Measurements from ENCODE around the gene SNX2.

Gene SNX2

GRCh38 chr5:122839731-122840130 is 64.9 kb downstream of the SNX2 start:
- TF ChIP-seq, protein P1, sequence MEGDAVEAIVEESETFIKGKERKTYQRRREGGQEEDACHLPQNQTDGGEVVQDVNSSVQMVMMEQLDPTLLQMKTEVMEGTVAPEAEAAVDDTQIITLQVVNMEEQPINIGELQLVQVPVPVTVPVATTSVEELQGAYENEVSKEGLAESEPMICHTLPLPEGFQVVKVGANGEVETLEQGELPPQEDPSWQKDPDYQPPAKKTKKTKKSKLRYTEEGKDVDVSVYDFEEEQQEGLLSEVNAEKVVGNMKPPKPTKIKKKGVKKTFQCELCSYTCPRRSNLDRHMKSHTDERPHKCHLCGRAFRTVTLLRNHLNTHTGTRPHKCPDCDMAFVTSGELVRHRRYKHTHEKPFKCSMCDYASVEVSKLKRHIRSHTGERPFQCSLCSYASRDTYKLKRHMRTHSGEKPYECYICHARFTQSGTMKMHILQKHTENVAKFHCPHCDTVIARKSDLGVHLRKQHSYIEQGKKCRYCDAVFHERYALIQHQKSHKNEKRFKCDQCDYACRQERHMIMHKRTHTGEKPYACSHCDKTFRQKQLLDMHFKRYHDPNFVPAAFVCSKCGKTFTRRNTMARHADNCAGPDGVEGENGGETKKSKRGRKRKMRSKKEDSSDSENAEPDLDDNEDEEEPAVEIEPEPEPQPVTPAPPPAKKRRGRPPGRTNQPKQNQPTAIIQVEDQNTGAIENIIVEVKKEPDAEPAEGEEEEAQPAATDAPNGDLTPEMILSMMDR (IDR thresholded peaks at IDR 0.05; ENCODE audit: extremely low read depth, missing control alignments): no peak
- no peak for DNase-seq (ENCODE audit: low spot score)

DNA sequence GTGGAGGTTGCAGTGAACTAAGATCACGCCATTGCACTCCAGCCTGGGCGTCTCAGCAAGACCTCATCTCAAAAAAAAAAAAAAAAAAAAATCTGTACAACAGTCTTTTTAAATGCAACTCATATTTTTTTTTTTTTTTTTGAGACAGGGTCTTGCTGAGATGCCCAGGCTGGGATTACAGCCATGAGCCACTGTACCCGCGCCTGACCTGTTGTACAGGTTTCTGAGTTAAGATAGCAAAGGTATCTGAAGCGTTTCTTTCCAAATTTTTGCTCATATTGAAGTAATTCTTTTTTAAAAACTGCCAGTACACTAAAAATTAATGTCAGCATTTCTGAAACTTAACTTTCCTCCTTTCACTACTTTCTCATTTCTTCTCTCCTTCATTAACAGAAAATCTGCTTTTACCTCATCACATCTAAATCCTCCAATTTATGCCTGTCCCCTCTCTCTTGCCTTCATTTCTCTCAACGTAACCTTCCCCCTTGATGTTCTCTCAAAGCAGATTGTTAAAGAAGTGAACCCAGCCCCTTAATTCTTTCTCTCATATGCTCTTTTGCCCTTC is 67.2 kb downstream of the SNX2 start:
- DNase-seq (ENCODE audit: low spot score): no peak
- TF ChIP-seq, protein P1 (IDR thresholded peaks at IDR 0.05; ENCODE audit: extremely low read depth, missing control alignments): no peak

DNA sequence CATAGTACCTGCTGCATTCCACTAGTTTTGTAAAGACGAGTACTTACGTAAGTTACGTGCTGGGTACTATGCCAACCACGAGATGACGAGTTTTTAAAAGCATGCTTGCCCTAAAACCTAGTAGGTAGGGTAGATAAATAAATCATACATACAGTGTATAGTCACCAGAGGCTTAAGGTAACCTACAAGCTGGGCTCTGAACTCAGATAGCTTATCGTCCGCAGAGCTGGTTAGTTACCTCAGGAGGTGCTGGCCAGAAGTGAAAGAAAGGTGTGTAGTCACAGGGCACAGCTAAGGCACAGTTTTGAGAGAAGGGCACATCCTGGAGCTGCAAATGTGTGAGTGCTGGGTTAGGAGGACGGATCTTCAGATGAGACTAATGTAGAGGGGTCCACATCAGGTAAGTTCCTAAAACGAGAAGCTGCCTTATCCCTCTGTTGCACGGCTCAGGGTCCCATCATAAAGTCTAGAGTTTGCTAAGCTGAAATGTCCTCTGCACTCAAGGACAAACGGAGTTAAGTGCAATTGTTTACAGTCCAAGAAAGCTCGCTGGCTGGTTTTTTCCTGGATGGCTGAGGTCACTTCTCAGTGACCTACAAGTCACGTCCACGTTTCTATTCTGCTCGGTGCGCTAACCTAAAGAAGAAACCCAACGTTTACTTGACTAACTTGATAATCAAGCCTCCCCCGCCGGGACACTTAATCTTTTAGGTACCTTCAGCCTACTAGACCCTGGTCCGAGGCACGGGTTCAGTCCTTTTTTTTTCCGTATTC is 69.4 kb downstream of the SNX2 start:
- TF ChIP-seq, protein P1 (IDR thresholded peaks at IDR 0.05; ENCODE audit: extremely low read depth, missing control alignments): no peak
- DNase-seq (ENCODE audit: low spot score): peak; percentile 29

DNA sequence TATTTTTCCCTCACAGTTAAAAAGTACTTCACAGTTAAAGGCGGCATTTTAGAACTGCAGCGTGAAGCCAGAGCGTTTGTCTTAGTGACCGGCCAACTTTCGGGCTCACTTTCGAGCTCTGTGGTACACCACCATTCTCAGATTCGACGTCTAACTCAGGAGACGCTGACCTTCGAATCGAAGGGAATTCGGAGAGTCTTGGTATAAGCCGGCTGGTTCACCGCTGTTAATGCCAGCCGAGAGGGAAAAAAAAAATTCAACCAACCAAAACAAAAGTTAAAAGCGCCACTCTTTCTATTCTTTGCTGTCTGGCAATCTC is 70.0 kb downstream of the SNX2 start:
- TF ChIP-seq, protein P1 (IDR thresholded peaks at IDR 0.05; ENCODE audit: extremely low read depth, missing control alignments): no peak

DNA sequence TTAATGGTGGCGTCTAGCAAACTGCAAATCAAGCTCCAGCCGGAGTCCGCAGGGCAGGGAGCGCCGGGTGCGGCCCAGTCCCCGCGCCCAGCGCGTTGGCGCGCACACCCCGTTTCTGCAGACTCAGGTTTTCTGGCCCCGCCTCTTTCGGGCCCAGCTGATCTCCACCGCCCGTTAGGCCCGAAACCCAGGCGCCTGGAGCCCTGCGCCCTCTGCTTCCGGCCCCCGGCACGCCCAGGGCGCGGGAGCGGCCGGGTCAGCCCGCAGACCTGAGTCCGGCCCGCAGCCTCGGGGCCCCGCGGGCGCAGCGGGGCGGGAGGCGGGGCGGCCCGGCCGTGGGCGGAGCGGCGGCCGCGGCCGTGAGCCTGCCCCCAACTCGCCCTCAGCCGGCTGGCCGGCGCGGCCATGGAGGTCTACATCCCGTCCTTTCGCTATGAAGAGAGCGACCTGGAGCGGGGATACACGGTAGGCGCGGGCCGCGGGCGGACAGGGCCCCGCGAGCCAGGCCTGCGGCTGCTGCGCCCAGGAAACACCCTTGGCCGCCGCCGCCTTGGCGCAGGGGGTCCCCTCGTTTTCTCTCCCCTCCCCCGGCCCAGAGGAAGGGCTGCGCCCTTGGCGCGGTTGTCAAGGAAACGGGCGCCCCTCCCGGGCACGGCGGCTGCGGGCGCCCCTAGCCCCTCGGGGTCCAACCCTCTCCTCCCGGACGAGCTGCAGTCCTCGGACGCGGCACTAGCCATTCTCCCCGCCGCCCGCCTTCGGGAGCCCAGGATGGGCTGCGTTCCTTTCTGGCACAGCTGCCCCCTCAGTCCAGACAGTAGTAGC is 70.6 kb downstream of the SNX2 start, which contains the start of gene SNX24:
TSS of gene SNX24 (plus strand) at position 385 of the 822 bp plus-strand sequence. CDS start at position 406, 21 bp downstream.
- TF ChIP-seq, protein P1 (IDR thresholded peaks at IDR 0.05; ENCODE audit: extremely low read depth, missing control alignments): no peak
- peak; percentile 90 for DNase-seq (ENCODE audit: low spot score)

More for the DNA sequence above, 70.0 kb downstream of the SNX2 start:
- peak; percentile 60 for DNase-seq (ENCODE audit: low spot score)

DNA sequence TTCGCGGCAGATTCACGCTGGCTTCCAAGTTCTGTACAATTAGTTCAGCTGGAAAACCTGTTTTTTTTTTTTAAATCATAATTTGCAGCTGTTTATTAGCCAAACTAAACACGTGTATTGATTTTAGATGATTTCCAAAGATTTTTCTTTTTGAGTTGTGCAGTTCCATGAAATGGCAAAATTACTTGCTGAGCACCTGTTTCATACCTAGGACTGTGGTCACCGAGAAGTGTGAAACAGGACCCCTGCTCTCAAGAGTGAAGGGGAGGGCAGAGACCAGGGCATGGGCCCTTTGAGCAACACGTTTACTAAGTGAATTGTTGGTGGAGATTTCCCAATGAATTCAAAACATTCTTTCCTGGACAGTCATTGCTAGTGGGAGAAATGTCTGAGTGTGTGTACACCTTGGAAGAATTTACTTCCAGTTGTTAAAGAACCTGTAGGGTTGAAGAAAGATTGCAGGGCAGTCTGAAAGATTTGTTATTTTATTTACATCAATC is 71.2 kb downstream of the SNX2 start:
- TF ChIP-seq, protein P1 (IDR thresholded peaks at IDR 0.05; ENCODE audit: extremely low read depth, missing control alignments): no peak
- peak; percentile 15 for DNase-seq (ENCODE audit: low spot score)

Data from GM20000 (cell line).